ENCODE results near the gene TSPAN16.

DNA sequence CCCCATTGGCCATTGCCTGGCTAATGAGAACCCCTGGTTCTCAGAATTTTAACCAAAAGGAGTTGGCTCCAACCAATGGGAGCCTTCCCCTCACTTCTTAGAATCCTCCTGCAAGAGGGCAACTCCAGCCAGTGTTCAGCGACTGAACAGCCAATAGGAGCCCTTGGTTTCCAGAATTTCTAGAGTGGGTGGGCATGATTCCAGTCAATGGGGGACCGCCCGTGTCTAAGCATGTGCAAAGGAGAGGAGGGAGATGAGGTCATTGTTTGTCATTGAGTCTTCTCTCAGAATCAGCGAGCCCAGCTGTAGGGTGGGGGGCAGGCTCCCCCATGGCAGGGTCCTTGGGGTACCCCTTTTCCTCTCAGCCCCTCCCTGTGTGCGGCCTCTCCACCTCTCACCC, 69.0 kb downstream of the TSPAN16 start:
- no peak for TF ChIP-seq EZH2 (IDR thresholded peaks at IDR 0.05; ENCODE audit: low read depth, unreplicated experiment)
- no peak for TF ChIP-seq JUNB (IDR thresholded peaks at IDR 0.05; ENCODE audit: unreplicated experiment)
